Skeletal muscle tissue (tissue), 4 donors: ENCODE measurements around the gene GPR17. TPM values are rescaled to one million over a fixed set of nuclear protein-coding genes. Genes with fewer than 3 reads are reported as not detected.

Experiments used
- H3K27ac ChIP-seq: one replicate; pipeline ENCODE4 v1.7.0; 2013; ENCODE audit warnings: mild to moderate bottlenecking, low read depth, low read length, inconsistent platforms
- H3K27me3 ChIP-seq, 3 donors: one replicate each; pipeline ENCODE4 v1.7.0; 2013; ENCODE audit warnings: low read length in 3 of 3; ENCODE audit not compliant: control insufficient read depth in 3 of 3, insufficient read depth in 3 of 3
- H3K36me3 ChIP-seq, 3 donors: one replicate each; pipeline ENCODE4 v1.7.0; 2013; ENCODE audit warnings: low read length in 3 of 3; ENCODE audit not compliant: control insufficient read depth in 3 of 3, insufficient read depth in 3 of 3
- H3K4me1 ChIP-seq, 3 donors: one replicate each; pipeline ENCODE4 v1.7.0; 2013; ENCODE audit warnings: low read length in 3 of 3, mild to moderate bottlenecking in 3 of 3; ENCODE audit not compliant: control insufficient read depth in 3 of 3, insufficient read depth in 3 of 3
- H3K4me3 ChIP-seq, 3 donors: one replicate each; pipeline ENCODE4 v1.7.0; 2013; ENCODE audit warnings: low read length in 3 of 3
- H3K9ac ChIP-seq, 3 donors: one replicate each; pipeline ENCODE4 v1.7.0; 2013; ENCODE audit warnings: low read length in 3 of 3, mild to moderate bottlenecking in 3 of 3, moderate library complexity in 2 of 3, low read depth in 1 of 3
- H3K9me3 ChIP-seq, 3 donors: one replicate each; pipeline ENCODE4 v1.7.0; 2013; ENCODE audit warnings: low read length in 3 of 3; ENCODE audit not compliant: control insufficient read depth in 3 of 3
- total RNA-seq: library from RNA; depleted of rRNA; stranded (reverse); fragments of >200 nt; gene quantifications from one replicate; pipeline ENCODE4 v1.2.3, GENCODE V29; 2014
- donor health status: Osteomylitis.

The GPR17 gene
- total RNA-seq, 1 donor from 2014 or later: 1.0 TPM

GRCh38 chr2:127670055-127670956 lies 24.4 kb downstream of the GPR17 start:
- Histone ChIP-seq H3K9me3 (no peaks in the 10 kb centered on the region), H3K9ac (no peak overlapping the region), H3K36me3 (no peaks in the 10 kb centered on the region), H3K4me1 (peaks cover 14 to 16% (median 15%) of the 10 kb centered on the region in 3 donors), H3K27me3 (peaks cover 0 to 22% (median 16%) of the 10 kb centered on the region in 3 donors), H3K4me3 (no peak overlapping the region), H3K27ac (no peak overlapping the region)

DNA sequence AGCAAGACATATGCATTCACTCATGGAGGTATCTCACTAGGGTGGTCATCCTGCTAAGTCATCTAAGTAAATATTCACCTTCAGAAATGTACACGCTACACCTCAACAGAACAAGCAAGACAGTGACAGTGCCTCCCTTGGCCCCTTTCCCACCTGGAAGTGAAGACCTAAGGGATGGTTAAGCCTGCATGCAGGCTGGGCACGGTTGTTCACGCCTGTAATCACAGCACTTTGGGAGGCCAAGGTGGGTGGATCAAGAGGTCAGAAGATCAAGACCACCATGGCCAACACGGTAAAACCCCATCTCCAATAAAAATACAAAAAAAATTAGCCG lies 25.0 kb downstream of the GPR17 start:
- Histone ChIP-seq H3K9ac (no peak overlapping the region), H3K36me3 (no peaks in the 10 kb centered on the region), H3K4me3 (no peak overlapping the region), H3K27me3 (peaks cover 0 to 19% (median 17%) of the 10 kb centered on the region in 3 donors), H3K27ac (no peak overlapping the region), H3K9me3 (no peaks in the 10 kb centered on the region), H3K4me1 (peaks cover 18 to 21% (median 18%) of the 10 kb centered on the region in 3 donors)

- H3K27me3 ChIP-seq: peaks cover 0 to 27% (median 22%) of the 10 kb centered on the region in 3 donors
- H3K9ac ChIP-seq: peak overlapping the region in 1 of 3 donors; percentile 16
- H3K4me3 ChIP-seq: peak overlapping the region in 1 of 3 donors; percentile 41
- peaks cover 22 to 26% (median 24%) of the 10 kb centered on the region in 3 donors for H3K4me1 ChIP-seq
- H3K27ac ChIP-seq: peak overlapping the region; percentile 42
- H3K9me3 ChIP-seq: no peaks in the 10 kb centered on the region
- no peaks in the 10 kb centered on the region for H3K36me3 ChIP-seq
These were observed 25.8 kb downstream of the GPR17 start for GRCh38 chr2:127671557-127672302.

GRCh38 chr2:127672341-127673224 lies 26.6 kb downstream of the GPR17 start:
- Histone ChIP-seq H3K4me1 (peaks cover 25 to 29% (median 27%) of the 10 kb centered on the region in 3 donors), H3K27ac (peak overlapping the region; percentile 42), H3K4me3 (peak overlapping the region; percentile 36 to 72 (median 54)), H3K27me3 (peaks cover 0 to 30% (median 29%) of the 10 kb centered on the region in 3 donors), H3K9ac (peak overlapping the region in 2 of 3 donors; percentile 66 to 81), H3K9me3 (no peaks in the 10 kb centered on the region), H3K36me3 (no peaks in the 10 kb centered on the region)

DNA sequence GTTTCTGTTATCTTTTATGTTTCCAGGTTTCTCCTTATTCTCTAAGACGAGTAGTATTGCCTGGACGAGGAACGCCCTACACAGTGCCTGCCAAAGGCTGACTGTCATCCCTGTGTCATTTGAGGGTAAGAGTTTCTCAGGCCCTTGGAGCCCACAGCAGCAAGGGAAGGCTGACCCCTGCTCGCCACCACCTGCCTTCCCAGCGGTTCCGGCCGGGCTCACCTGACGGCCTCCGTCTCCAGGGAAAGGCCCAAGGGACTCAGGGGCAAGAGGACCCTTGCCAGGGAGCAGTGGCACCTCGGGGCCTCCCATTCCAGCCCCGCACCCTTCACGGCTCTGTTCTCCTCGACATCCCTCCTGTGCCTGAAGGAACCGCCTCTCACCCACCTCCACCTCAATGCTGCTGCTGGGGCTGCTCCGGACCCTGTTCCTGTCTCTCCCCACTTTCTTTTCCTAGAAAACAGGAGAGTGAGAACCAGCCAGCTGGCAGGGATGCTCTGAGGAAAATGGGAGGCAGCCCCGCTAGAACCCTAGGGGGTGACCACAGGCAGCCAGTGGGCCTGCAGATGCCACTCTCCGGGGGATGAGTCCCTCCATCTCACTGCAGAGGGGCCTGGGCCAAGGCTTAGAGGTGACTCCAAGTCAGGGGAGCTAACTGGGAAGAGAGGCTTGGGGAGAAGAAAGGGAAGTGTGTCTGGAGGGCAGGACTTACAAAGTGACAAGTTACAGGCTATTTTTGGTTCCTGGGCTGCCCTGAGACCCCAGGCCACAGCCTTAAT lies 27.5 kb downstream of the GPR17 start:
- peak overlapping the region; percentile 64 to 72 (median 72) for H3K4me3 ChIP-seq
- peak overlapping the region; percentile 45 to 81 (median 66) for H3K9ac ChIP-seq
- no peaks in the 10 kb centered on the region for H3K36me3 ChIP-seq
- peaks cover 0 to 34% (median 30%) of the 10 kb centered on the region in 3 donors for H3K27me3 ChIP-seq
- H3K9me3 ChIP-seq: no peaks in the 10 kb centered on the region
- H3K4me1 ChIP-seq: peaks cover 25 to 29% (median 27%) of the 10 kb centered on the region in 3 donors
- peak overlapping the region; percentile 50 for H3K27ac ChIP-seq

- Histone ChIP-seq H3K36me3 (no peaks in the 10 kb centered on the region), H3K27ac (peak overlapping the region; percentile 50), H3K4me1 (peaks cover 25 to 35% (median 27%) of the 10 kb centered on the region in 3 donors), H3K4me3 (peak overlapping the region; percentile 64 to 72 (median 72)), H3K27me3 (peaks cover 0 to 38% (median 32%) of the 10 kb centered on the region in 3 donors), H3K9ac (peak overlapping the region; percentile 45 to 81 (median 74)), H3K9me3 (no peaks in the 10 kb centered on the region)
These were observed 28.6 kb downstream of the GPR17 start for GRCh38 chr2:127674241-127675209.

GRCh38 chr2:127675331-127676261 lies 29.6 kb downstream of the GPR17 start, which contains the start of gene LIMS2:
LIMS2 (minus strand) TSS chr2:127675530; CDS start chr2:127675024, 506 bp downstream.
- Histone ChIP-seq H3K9ac (peak within 1 kb of the TSS; percentile 45 to 81 (median 74)), H3K4me3 (peak within 1 kb of the TSS; percentile 64 to 72 (median 72)), H3K27me3 (peaks cover 0 to 40% (median 32%) of the 10 kb centered on the region in 3 donors), H3K27ac (peak within 1 kb of the TSS; percentile 50), H3K4me1 (peaks cover 26 to 37% (median 27%) of the 10 kb centered on the region in 3 donors), H3K36me3 (no peaks in the 10 kb centered on the region), H3K9me3 (no peaks in the 10 kb centered on the region)
